Upper lobe of right lung (tissue), 1 donor: ENCODE measurements around the gene ARHGEF6. TPM values are rescaled to one million over a fixed set of nuclear protein-coding genes. Genes with fewer than 3 reads are reported as not detected.

ENCODE experiments used
- ATAC-seq: fragments of 200-7000 bp; cut with Tn5 transposase; one replicate; pipeline ENCODE4 v1.9.1; 2020; ENCODE audit warnings: mild to moderate bottlenecking, moderate library complexity
- DNase-seq: peaks from one replicate; pipeline ENCODE4 v3.0.0-alpha.2; 2020
- H3K27ac ChIP-seq: fragments of 200-600 bp; one replicate; pipeline ENCODE4 v1.8.0; 2022
- H3K27me3 ChIP-seq: fragments of 200-600 bp; one replicate; pipeline ENCODE4 v1.8.0; 2022; ENCODE audit warnings: mild to moderate bottlenecking
- H3K36me3 ChIP-seq: fragments of 200-600 bp; one replicate; pipeline ENCODE4 v1.8.0; 2022
- H3K4me1 ChIP-seq: fragments of 200-600 bp; one replicate; pipeline ENCODE4 v1.8.0; 2022
- H3K4me3 ChIP-seq: fragments of 200-600 bp; one replicate; pipeline ENCODE4 v1.8.0; 2022; ENCODE audit warnings: mild to moderate bottlenecking
- H3K9me3 ChIP-seq: fragments of 200-600 bp; one replicate; pipeline ENCODE4 v1.8.0; 2022
- intact Hi-C: fragments of 100-400 bp; cut with DNase I; formaldehyde crosslinking; loops from one replicate; pipeline ENCODE4 v1.11.0; 2022
- total RNA-seq: library from RNA; stranded (reverse); fragmentation: NEBNext Ultra II Directional; extraction: Animal tissue kit (Norgen Biotek cat#: 25700); gene quantifications from one replicate; pipeline ENCODE4 v1.2.1, GENCODE V29; 2021
- TF ChIP-seq, protein P1 (sequence below): fragments of 200-600 bp; IDR thresholded peaks from one replicate; pipeline ENCODE4 v1.8.0; 2022; ENCODE audit warnings: antibody characterized with exemption
- donor health status: DM: no; HTN: yes; CAD: no; lungs with severe emphysema.

The ARHGEF6 gene
- total RNA-seq, 1 donor from 2014 or later, result 42.8 TPM

DNA sequence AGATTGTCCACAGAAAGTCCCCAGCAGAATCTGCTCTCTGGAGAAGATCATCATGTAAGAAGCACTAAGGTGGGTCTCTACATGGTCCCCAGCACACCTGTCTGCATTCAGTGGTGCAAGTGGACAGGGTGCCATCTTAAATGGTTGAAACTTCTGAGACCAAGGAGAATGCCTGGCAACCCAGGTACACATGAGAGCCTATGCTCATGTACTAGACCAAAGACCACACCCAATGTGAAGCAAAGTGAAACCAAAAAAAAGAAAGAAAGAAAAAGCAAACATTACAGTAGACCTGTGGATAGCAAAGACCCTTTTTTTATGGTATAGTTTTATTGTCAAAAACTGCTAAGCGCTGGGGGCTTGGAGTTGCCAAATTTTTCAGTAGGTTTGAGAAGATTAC lies 117.8 kb downstream of the ARHGEF6 start:
- Histone ChIP-seq H3K27ac (no peak overlapping the region), H3K4me3 (no peak overlapping the region), H3K9me3 (no peaks in the 10 kb centered on the region), H3K36me3 (no peaks in the 10 kb centered on the region), H3K27me3 (no peaks in the 10 kb centered on the region), H3K4me1 (no peaks in the 10 kb centered on the region)
- intact Hi-C loops, result no loop called here
- TF ChIP-seq, protein P1, sequence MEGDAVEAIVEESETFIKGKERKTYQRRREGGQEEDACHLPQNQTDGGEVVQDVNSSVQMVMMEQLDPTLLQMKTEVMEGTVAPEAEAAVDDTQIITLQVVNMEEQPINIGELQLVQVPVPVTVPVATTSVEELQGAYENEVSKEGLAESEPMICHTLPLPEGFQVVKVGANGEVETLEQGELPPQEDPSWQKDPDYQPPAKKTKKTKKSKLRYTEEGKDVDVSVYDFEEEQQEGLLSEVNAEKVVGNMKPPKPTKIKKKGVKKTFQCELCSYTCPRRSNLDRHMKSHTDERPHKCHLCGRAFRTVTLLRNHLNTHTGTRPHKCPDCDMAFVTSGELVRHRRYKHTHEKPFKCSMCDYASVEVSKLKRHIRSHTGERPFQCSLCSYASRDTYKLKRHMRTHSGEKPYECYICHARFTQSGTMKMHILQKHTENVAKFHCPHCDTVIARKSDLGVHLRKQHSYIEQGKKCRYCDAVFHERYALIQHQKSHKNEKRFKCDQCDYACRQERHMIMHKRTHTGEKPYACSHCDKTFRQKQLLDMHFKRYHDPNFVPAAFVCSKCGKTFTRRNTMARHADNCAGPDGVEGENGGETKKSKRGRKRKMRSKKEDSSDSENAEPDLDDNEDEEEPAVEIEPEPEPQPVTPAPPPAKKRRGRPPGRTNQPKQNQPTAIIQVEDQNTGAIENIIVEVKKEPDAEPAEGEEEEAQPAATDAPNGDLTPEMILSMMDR, result no peak
- ATAC-seq (no peak), DNase-seq (no peak)

DNA sequence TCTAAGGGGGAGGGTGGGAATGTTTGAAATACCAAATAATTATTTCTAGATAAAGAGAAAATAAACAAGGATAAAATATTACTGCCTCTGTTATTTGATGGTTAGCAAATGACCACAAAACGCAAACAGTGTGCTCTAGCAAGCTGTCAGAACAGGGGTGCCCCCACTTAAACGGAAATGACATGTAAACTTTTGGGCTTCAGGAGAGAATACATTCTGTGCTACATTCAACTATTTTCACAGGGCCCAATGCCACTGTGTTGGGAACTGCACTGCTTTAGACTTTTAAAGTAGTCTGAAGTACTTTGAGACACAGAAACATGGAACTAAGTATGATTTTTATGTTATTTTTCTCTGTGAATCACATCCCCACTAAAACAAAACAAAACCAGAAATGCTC lies 118.6 kb downstream of the ARHGEF6 start:
- Histone ChIP-seq H3K36me3 (no peaks in the 10 kb centered on the region), H3K4me3 (no peak overlapping the region), H3K4me1 (no peaks in the 10 kb centered on the region), H3K27ac (no peak overlapping the region), H3K27me3 (no peaks in the 10 kb centered on the region), H3K9me3 (no peaks in the 10 kb centered on the region)
- TF ChIP-seq, protein P1, result no peak
- intact Hi-C loops, result no loop called here
- ATAC-seq (no peak), DNase-seq (no peak)

DNA sequence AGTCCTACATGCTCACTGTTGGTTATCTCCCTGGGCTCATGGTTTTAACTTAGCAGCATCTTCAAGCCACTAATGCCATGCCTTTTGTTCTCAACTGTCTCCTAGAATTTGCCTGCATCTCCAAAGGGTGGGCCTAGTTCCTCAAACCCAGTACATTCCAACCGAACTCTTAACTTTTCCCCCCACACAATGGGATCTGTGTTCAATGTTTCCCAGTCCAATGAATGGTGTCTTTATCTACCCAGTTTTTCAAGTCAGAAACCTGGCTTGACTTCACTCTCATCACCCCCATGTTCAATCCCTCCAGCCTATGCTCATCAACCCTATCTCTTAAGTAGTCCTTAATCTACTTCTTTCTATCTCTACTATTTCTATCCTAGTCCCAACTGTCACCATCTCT lies 119.8 kb downstream of the ARHGEF6 start:
- H3K27ac ChIP-seq, result no peak overlapping the region
- no peaks in the 10 kb centered on the region for H3K4me1 ChIP-seq
- ATAC-seq (no peak), DNase-seq (no peak)
- no peaks in the 10 kb centered on the region for H3K36me3 ChIP-seq
- H3K9me3 ChIP-seq, result no peaks in the 10 kb centered on the region
- intact Hi-C loops, result no loop called here
- H3K27me3 ChIP-seq, result no peaks in the 10 kb centered on the region
- no peak overlapping the region for H3K4me3 ChIP-seq
- TF ChIP-seq, protein P1, result no peak

DNA sequence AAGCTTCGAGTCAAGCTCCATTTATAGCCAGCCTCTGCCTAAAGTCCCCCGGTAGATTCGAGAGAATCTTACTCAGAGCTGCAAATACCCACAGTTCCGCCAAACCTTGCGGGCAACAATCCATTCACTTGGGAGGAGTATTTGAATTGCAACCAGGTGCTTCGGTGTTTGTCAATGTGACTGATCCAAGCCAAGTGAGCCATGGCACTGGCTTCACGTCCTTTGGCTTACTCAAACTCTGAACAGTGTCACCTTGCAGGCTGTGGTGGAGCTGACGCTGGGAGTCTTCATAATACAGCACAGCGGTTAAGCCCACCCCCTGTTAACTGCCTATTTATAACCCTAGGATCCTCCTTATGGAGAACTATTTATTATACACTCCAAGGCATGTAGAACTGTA lies 121.6 kb downstream of the ARHGEF6 start:
- Histone ChIP-seq H3K9me3 (no peaks in the 10 kb centered on the region), H3K4me1 (no peaks in the 10 kb centered on the region), H3K36me3 (no peaks in the 10 kb centered on the region), H3K27me3 (no peaks in the 10 kb centered on the region), H3K4me3 (no peak overlapping the region), H3K27ac (no peak overlapping the region)
- TF ChIP-seq, protein P1, result no peak
- ATAC-seq (no peak), DNase-seq (no peak)
- intact Hi-C loops, result no loop called here

DNA sequence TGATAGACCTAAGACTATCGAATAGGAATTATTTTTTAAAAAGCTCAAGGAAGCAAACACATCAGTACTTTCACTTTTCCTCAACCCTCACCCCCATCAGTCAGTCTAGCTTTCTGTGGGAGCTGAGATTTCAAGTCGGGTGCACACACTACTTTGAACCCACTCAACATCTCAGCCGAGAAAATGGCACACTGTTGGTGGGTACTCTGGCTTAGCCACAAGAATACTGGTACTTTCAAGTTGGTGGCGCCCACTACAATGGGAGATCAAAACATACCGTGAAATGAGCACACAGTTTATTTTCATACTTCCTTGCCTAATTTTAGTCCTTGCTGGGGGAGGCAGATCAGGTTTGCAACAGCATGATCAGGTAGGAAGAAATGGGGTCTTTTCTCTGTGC lies 122.6 kb downstream of the ARHGEF6 start:
- no peaks in the 10 kb centered on the region for H3K27me3 ChIP-seq
- H3K9me3 ChIP-seq, result no peaks in the 10 kb centered on the region
- TF ChIP-seq, protein P1, result no peak
- H3K27ac ChIP-seq, result no peak overlapping the region
- intact Hi-C loops, result no loop called here
- no peaks in the 10 kb centered on the region for H3K4me1 ChIP-seq
- H3K4me3 ChIP-seq, result no peak overlapping the region
- ATAC-seq, result no peak
- no peaks in the 10 kb centered on the region for H3K36me3 ChIP-seq
- no peak for DNase-seq

DNA sequence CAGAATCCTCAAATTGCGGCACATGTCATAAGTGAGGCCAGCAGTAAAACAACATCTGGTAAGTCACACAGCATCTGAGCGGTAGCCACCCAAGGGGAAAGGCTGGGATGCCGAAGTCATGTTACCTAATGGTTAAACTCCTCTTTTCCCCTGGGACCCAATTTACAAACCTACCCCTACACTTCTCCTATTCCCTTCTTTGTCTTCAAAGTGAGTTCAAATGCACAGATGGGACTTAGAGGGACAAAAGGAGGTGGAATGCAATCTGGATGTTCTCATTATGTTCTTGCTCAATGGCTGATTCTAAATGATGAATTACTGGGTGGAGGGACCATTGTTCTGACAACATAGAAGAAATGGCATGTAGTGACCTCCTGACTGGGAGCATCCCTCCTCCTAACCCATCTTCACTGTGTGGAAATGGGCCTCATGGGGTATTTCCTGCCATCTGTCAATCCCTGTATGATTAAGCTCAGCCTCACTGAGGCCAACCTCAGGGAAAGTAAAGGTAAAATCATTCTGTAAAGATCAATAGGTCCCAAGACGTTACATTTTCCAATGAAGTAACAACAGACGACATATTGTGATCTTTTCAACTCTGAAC lies 124.3 kb downstream of the ARHGEF6 start:
- H3K4me3 ChIP-seq, result no peak overlapping the region
- DNase-seq (no peak), ATAC-seq (no peak)
- no peaks in the 10 kb centered on the region for H3K9me3 ChIP-seq
- H3K36me3 ChIP-seq, result no peaks in the 10 kb centered on the region
- H3K27me3 ChIP-seq, result no peaks in the 10 kb centered on the region
- TF ChIP-seq, protein P1, result no peak
- no peak overlapping the region for H3K27ac ChIP-seq
- intact Hi-C loops, result no loop called here
- no peaks in the 10 kb centered on the region for H3K4me1 ChIP-seq
